Embryonic facial prominence (tissue), 1 donor: ENCODE results near the gene CXCR4.

Source experiments
- DNase-seq: peaks from one replicate; pipeline ENCODE4 v3.0.0-alpha.2; 2016; ENCODE audit errors: extremely low spot score

The CXCR4 gene

DNA sequence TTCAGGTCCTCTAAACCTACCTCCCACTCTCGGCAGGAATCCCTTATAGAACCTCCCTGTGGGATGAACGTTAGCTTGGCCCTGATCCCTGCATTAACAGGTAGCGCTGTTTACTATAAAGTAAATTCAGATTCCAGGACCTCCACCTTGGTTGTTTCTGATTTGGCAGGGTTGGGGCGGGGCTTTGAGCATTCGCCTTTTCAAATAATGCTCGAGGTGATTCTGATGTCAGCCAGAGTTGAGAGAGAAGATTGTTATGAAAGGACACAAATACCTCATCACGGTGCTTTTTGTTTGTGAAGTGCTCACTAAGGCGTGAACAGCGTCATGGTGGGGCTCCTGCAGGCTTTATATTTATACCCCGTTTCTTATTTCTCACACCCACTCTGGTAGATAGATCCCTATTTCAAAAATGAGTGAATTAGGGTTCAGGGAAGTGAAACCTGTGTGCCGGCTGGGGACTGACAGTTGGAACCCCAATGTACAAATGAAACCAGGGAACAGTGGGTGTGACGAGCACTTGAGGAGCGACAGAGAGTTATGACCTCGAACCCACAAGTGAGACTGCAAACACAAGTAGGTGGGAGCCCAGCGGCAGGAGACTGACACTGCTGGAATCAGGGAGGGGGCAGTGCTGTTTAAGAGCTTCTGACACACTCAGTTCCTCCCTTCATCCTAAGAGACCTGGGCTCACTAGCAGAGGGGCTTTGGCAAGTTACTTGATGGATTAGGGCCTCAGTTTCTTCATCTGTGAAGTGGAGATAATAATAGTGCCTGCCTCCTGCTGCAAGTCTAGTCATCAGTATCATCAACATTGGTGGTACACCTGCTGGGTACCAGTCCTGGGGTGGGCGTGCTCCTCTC, 14.2 kb upstream of the CXCR4 start:
- DNase-seq = no peak

DNA sequence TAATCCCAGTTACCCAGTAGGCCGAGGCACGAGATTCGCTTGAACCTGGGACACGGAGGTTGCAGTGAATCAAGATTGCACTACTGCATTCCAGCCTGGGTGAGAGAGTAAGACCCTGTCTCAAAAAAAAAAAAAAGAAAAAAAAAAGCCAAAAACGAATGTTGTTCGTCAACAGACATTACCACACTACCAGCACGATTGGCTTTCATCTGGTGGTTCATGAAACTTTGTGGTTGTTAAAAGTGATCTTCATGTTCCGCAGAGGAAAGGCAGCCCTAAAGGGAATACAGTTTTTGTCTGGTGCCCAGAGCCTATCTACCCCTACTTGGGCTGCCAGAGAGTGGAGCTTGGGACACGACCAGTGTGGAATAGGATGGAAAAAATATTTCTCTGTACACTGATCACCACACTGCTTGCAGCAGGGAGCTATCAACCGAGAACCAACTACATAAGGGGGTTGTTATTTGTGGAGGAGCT, 13.6 kb upstream of the CXCR4 start:
- no peak for DNase-seq

DNA sequence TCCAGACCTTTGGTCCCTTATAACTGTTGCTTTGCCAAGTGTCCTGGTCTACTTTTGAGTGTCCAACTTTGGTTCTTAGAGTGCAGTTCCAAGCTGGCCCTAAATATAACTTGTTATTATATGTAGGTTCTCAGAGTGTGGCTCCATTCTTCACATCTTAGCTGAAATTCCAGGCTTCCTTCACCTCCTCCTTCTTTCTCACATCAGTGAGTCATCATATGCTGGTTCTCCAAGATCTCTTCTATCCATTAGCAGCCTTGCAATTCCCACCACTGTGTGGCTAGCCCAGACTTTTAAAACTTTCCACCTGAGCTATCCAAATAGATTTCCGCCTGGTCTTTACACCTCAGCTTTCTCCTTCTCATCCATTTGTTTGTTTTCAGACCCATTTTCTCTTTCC, 12.6 kb upstream of the CXCR4 start:
- no peak for DNase-seq

DNA sequence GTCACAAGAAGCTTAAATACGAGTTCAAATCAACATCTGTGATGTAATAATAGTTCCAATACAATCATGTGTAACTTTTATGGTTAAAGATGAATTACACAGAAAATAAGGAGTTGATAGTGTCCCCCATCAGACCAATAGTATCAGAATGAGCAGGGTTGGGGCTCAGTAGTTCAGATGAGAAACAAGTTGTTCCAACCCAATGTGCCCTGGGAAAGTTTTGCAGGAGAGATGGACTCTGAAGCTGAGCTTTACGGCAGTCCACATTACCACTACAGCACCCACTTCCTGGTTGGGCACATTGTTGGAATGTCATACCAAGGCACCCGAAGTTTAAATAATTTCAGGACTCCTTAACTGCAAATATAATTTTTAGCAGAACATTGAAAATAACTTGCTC, 12.1 kb upstream of the CXCR4 start:
- DNase-seq = no peak

DNA sequence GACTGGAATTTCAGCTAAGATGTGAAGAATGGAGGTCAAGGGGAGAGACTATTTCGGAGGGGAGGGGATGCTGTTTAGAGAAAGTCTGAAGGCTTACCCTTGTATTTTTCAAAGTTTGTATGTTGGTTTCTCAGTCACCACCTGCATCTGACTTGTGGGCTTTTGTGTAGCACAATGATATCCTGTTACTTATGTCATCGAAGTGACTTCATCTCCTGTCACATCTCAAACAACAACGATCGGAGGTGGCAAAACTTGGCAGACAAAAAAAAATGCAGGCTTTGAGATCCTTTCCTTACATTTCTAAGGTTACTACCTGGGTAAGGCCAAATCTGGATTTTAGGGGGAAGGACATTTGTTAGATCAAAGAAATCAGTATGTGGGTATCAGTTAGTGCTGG, 11.7 kb upstream of the CXCR4 start:
- DNase-seq = no peak

DNA sequence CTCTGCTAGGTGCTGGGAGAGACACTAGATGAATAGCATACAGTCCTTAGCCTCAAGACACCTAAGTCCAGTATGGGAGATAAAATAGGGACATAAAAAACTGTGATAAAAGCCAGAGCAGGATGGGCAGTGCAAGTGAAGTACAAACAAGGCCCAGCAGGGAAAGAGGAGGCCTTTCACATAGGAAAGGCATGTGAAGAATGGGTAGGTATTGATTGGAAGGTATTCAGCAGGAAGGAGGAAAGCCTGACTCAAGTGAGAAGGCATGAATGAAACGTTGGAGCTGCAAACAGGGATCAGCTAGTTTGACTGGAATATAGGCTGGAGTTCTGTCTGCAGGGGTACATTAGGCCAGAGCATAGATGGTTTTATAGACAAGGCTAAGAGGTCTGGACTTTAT, 11.0 kb upstream of the CXCR4 start:
- DNase-seq = no peak

DNA sequence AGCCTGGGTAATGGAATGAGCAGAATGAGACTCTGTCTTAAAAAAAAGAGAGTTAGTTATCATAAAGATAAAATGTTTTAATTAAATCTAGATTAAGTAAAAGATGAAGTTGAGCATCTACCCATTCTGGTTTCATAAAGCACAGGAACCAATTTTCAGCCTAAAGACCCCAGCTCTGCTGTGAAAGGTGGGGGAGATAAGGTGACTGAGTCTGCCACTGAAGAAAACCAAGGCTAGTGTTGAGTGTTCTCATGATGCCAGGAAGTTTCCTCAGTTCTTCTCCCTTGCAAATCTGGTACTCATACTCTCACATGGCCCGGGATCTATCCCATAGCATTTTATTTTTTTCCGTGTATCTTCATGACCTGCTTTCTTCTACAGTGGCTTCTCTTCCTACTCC, 10.4 kb upstream of the CXCR4 start:
- DNase-seq = no peak

DNA sequence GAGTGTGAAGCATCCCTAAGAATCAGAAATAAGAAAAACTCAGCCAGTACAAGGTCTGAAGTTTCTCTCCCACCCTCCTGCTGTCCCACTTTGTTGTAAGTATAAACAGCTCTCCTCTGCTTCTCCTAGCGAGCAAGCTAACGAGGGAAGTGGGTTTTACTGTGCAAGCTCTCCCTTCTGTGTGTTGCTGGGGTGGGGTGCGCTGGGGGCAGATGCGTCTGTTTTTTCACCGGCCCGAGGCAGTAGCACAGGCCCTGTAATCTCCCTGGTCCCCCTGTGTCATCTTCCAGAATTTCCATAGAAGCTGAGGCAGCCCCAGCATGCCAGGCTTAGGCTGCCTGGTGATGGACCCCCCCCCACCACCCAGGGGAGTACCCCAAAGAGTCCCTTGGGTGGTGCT, 9.4 kb upstream of the CXCR4 start:
- DNase-seq = no peak

DNA sequence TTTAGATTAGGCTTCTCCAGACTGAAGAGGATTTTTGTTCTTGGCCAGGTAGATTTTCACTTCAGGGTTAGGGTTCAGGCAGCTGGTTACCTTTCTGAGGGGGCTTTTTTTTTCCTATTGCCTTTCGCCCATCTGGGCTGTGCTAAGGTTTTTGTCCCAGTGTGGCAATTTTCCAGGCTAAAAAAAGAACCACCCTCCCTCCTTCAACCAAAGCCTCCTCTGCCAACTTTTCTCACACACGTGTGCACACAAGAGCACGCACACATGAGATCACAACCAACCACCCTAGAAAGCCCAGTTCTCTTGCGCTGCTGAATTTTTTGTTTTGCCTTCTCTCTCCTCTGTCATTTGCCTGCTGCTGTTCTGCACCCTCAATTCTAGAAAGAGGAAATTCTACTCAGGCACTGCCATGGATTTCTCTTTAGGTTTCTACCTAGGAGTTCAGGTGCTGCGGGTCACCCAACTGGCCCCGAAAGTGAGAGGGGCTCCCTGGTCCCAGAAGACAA, 8.5 kb upstream of the CXCR4 start:
- no peak for DNase-seq

DNA sequence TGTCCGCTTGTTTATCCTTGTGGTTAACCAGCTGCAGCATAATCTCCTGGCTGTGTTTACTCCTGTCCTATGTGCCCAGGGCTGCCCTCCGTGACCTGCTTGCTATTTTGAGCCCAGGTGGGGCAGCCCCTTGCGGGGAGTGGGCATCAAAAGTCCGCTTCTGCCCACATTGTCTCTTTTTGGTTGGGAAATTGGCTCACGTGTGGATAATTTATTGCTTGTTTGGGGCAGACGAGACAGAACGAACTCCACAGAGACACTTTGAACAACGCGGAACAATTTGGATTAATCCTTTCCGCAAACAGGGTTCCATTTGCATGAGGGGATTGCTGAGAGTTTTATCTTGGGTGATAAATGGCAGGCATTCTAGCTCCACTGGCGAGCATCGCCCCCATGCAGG, 8.1 kb upstream of the CXCR4 start:
- DNase-seq = no peak

DNA sequence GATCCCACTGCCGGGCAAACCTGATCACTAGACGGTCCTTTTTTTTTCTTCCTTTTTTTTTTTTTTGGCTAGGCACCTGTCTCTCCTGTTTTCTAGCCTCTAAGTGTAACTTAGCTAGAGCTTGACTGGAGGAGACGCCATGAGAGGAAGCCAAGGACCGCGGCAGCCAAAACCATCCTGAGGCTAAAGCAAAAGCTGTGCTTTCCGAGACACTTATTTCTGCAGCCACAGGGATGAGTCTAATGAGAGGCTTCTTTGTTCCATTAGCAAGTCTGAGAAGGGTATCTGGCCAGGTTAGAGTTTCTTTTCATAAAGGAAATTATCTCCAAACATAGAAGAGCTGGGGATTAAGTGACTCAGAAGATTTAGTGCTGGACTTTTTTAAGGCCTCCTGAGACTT, 7.3 kb upstream of the CXCR4 start:
- DNase-seq = no peak

DNA sequence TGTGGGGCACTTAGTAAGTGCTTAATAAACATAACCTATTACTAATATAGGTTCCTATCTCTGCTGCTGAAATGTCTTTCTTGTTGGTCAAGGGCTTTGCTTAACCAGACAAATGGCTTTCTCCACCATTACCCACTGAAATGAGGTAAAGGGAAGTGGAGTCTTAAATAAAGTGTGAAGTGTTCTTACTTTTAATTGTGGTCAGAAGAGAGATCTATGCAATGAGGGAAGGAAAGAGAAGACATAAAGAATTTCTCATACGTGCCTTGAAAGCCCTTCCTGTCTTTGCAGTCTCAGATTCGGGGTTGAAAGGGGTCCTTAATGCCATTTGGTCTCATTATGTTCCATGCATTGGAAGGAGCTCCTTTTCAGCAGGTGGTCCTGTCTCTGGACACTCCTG, 6.9 kb upstream of the CXCR4 start:
- no peak for DNase-seq

DNA sequence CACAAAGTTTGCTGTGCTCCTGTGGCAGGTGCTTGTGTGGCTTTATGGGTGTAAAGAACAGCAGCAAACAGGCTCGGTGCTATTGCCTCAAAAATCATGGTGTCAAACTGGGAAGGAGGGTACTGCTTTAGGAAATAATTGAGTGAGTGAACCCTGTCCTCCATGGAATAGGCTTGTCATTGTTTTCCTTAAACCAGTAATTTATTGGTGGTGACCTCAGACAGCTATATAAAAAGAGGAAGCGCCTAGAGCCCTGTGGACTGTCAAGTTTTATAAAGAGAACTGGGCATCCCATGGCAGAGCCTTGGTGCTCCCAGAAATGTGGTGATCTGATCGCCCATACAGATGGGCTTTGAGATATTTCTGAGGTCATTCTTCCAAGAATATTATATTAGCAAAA, 4.7 kb upstream of the CXCR4 start:
- no peak for DNase-seq

DNA sequence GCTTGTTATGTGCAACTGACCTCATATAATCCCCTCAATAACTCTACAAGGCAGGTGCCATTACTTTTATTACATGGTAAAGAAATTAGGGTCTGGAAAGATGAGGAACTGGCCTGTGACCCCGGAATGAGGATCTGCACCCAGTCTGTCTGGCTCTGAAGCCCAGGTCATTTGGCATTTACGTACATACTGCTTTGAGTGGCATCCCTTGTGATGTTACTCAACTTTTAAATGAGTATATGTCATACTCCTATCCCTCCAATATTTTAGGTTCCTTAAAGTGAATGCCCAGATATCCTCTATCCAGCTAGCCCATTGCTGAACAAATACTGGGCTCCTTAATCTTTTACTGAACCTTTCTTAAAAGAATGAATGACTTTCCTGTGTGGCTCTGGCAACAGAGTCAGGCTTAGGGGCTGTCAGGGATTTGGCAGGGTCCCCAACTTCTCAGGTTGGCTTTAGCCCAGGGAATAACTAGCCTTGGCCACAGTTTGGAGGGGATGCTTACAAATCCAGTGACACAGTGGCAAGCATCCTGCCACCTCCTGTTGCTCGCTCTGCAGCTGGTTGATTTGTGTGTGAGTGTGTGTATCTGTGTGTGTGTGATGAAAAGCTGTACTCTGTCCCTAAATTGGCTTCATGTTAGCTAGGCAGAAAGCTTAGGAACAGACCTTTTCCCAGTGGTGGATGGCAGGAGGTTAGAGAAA, 3.4 kb upstream of the CXCR4 start:
- DNase-seq = no peak

DNA sequence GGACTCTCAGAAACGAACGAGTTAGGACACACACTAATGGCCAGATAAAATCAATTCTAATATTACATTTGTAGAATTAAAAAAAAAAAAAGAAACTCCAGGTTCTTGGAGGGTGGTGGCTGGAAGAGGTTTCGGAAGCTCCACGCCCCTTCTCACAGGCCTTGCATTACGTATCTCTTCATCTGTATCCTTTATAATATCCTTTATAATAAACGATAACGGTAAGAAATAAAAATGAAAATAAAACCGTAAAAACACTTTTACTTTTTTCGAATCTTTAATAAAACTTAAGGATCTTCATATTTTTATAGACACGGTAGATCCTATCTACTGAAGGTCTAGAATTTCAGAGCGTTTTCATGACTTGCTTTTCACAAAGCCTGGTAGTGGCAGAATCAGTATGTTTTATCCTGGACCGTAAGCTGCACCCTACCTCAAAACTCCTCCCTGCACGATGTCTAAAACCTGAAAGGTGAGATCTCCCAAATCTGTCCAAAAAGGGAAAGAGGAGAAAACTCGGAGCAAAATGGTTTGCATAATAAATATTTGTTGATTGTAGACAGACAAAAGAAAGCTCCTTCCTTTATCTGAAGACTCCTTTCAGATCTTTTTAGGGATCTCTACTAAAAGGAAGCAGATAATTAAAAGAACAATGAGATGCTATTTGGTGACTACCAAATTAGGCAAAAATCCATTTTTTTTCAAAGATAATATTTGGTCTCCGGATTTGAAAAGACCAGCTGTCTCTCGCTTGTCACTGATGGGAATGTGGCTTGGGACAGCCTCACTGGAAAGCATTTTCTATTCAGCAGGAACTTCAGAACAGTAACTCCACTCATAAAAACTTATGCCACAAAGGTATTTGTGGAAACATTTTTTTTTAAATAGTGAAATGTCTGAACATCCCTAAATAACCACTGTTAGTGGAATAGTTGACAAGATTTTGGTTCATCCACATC, 2.0 kb upstream of the CXCR4 start:
- DNase-seq = no peak

DNA sequence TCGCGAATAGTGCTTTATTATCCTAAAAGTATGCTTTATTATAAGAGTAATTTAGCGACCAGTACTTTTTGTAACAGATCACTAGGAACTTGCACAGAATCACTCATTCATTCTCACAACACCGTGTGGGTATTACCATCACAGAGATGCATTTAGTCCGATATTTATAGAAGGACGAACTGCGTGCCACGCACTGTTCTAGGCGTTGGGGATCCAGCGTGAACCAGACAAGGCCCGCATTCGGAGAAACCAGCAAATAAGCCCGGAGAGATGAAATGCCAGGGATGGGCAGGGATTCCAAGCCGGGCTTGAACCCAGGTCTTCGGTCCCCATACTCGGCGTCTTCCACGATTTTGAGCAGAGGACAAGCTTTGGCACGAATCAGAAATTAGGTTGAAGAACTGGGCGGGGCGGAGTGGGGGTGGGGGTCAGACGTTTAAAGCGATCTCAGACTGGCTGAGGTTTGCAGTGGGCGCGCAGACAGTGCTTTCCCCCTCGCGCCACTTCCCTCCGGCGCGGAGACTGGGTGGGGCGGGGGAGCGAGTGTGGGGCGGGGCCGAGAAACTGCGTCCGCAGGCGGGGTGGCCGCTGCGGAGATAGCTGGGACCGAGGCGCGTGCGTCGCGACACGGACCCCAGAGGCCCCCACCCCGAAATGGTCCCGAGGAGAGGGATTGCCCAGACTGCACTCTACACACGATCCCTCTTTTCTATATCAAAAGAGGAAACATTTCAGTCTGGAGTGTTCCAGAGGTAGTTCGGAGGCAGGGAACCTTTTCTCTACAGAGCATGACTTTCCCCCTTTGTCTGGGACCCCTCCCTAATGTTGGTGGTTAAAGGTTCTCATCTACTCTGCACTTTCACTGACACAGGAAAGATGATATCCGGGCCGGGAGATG, 1.1 kb upstream of the CXCR4 start:
- DNase-seq = no peak

DNA sequence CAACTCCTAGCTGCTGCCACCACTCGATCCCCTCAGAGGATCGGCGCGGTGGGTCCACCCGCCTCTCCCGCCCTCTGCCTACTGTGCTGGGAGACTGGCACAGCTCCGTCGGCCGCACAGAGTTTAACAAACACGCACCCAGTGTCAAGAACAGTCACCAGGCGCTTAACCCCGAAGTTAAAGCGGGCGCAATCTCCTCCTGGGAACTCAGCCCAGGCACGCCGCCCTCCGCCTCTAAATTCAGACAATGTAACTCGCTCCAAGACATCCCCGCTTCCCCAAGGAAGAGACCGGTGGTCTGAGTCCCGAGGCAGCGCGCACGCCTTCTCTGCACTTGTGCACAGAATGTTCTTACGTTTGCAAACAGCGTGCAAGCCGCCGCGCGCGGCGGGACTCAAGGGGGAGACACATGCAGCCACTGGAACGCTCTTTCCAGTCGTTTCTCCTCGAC, 533 bp downstream of the CXCR4 start:
- no peak for DNase-seq

DNA sequence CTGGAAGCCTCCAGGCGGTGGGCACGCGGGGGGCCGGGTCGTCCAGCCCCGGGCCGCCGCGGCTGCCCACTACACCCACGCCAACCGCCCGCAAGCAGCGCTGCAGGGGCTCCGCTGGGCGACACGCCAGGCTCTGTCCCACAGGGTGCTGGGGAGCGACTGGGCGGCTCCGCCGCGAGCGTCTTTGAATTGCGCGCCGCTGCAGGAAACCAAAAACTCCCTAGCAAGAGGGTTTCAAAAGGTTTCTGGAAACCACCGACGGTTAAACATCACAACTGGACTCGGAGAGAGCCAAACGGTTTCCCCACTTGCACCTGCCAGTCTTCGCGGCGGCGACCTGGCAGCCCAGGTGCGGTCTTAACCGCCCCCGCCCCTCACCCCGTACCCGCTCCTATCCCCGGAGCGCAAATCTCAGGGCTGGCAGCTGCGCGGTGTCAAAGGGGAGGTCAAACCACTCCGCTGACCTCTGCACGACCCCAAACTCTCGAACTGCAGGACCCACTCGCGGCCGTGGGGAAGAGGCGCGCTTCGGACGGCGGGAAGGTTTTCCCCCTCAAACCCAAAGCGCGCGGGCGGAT, 1.0 kb downstream of the CXCR4 start:
- no peak for DNase-seq

DNA sequence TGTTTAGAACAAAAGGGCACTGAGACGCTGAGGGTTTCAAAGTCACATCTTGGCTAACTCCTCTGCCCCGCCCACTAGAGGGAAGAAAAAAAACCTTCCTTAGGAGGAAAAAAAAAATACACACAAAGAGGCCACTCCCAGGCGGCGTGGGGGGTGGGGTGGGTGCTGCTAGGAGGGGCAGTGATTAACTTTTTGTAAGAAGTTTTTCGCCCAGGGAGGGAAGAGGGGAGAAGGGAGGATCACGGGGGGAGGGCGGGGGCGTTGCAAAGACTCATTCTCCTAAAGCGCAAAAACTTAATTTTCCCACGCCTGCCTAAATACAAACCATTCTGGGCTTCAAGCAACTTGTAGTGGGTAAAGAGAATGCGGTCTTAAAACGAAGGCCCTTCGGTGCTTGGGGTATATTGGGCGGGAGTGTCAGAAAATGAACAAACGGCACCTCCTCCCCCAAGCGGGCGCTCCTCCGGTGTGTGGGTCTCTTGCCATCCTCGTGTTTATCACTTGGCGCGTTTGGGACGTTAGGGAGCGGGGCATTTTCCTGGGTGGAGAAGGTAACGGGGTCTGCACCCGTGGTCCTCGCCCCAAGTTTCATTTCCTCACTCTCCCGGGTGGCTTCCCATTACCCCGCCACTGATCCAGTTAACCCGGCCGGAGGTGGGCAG, 1.7 kb downstream of the CXCR4 start:
- DNase-seq = no peak
